Stimulated activated naive CD8-positive, alpha-beta T cell treated with anti-CD3 and anti-CD28 coated beads, Interleukin-15, Interleukin-2, amounts not matched to agents 100 ng/mL and 50 ng/mL, for 24 hours (primary cell): Measurements from ENCODE around the gene PRKCB.
"Not testable (repeated sequence)": the region's sequence is repeated elsewhere in the genome, so short reads cannot be mapped to it uniquely, and the experiment has no call there.

Source experiments
- H3K27ac Mint-ChIP-seq: one replicate; pipeline ENCODE4 v1.8.0; 2021; ENCODE audit warnings: mild to moderate bottlenecking, mixed read lengths
- H3K27me3 Mint-ChIP-seq: one replicate; pipeline ENCODE4 v1.8.0; 2021; ENCODE audit warnings: mixed read lengths
- H3K36me3 Mint-ChIP-seq: one replicate; pipeline ENCODE4 v1.8.0; 2021; ENCODE audit warnings: low read depth, mixed read lengths
- H3K4me1 Mint-ChIP-seq: one replicate; pipeline ENCODE4 v1.8.0; 2021; ENCODE audit warnings: low read depth, mixed read lengths
- H3K4me3 Mint-ChIP-seq: one replicate; pipeline ENCODE4 v1.8.0; 2021; ENCODE audit warnings: mild to moderate bottlenecking, mixed read lengths
- H3K9me3 Mint-ChIP-seq: one replicate; pipeline ENCODE4 v1.8.0; 2021; ENCODE audit warnings: mixed read lengths

The PRKCB gene

GRCh38 chr16:24013054-24013636 lies 177.4 kb downstream of the PRKCB start:
- Mint-ChIP-seq H3K4me3 (peak overlapping the region; percentile 48), H3K36me3 (peaks cover 20% of the 10 kb centered on the region), H3K9me3 (no peaks in the 10 kb centered on the region), H3K4me1 (peaks cover 74% of the 10 kb centered on the region), H3K27me3 (no peaks in the 10 kb centered on the region), H3K27ac (no peak overlapping the region)

- peak overlapping the region; percentile 40 for H3K4me3 Mint-ChIP-seq
- H3K4me1 Mint-ChIP-seq: peaks cover 70% of the 10 kb centered on the region
- H3K27ac Mint-ChIP-seq: peak overlapping the region; percentile 72
- peaks cover 15% of the 10 kb centered on the region for H3K36me3 Mint-ChIP-seq
- H3K27me3 Mint-ChIP-seq: no peaks in the 10 kb centered on the region
- H3K9me3 Mint-ChIP-seq: no peaks in the 10 kb centered on the region
Observed at GRCh38 chr16:24013864-24014645, 178.3 kb downstream of the PRKCB start.

GRCh38 chr16:24014955-24015354 lies 179.2 kb downstream of the PRKCB start:
- peak overlapping the region; percentile 74 for H3K27ac Mint-ChIP-seq
- H3K4me1 Mint-ChIP-seq: peaks cover 69% of the 10 kb centered on the region
- H3K9me3 Mint-ChIP-seq, H3K4me3 Mint-ChIP-seq, H3K27me3 Mint-ChIP-seq: not testable (repeated sequence)
- H3K36me3 Mint-ChIP-seq: peaks cover 15% of the 10 kb centered on the region

GRCh38 chr16:24015923-24016322 lies 180.1 kb downstream of the PRKCB start:
- Mint-ChIP-seq H3K27ac (no peak overlapping the region), H3K27me3 (no peaks in the 10 kb centered on the region), H3K4me1 (peaks cover 68% of the 10 kb centered on the region), H3K9me3 (no peaks in the 10 kb centered on the region), H3K4me3 (no peak overlapping the region), H3K36me3 (peaks cover 15% of the 10 kb centered on the region)

GRCh38 chr16:24018485-24018884 lies 182.7 kb downstream of the PRKCB start:
- H3K4me3 Mint-ChIP-seq: no peak overlapping the region
- H3K27ac Mint-ChIP-seq: no peak overlapping the region
- no peaks in the 10 kb centered on the region for H3K27me3 Mint-ChIP-seq
- H3K4me1 Mint-ChIP-seq: peaks cover 75% of the 10 kb centered on the region
- H3K9me3 Mint-ChIP-seq: no peaks in the 10 kb centered on the region
- peaks cover 22% of the 10 kb centered on the region for H3K36me3 Mint-ChIP-seq

- Mint-ChIP-seq H3K27ac (no peak overlapping the region), H3K4me1 (peaks cover 55% of the 10 kb centered on the region)
Observed at GRCh38 chr16:24022797-24023196, 187.0 kb downstream of the PRKCB start.

GRCh38 chr16:24023621-24024020 lies 187.8 kb downstream of the PRKCB start:
- Mint-ChIP-seq H3K27ac (no peak overlapping the region), H3K4me1 (peaks cover 55% of the 10 kb centered on the region), H3K27me3 (no peaks in the 10 kb centered on the region), H3K36me3 (peaks cover 13% of the 10 kb centered on the region), H3K4me3 (no peak overlapping the region), H3K9me3 (no peaks in the 10 kb centered on the region)

More at GRCh38 chr16:24022797-24023196, 187.0 kb downstream of the PRKCB start:
- Mint-ChIP-seq H3K9me3 (no peaks in the 10 kb centered on the region), H3K4me3 (no peak overlapping the region), H3K36me3 (peaks cover 13% of the 10 kb centered on the region), H3K27me3 (no peaks in the 10 kb centered on the region)

- no peak overlapping the region for H3K4me3 Mint-ChIP-seq
- H3K36me3 Mint-ChIP-seq: peaks cover 14% of the 10 kb centered on the region
- peaks cover 53% of the 10 kb centered on the region for H3K4me1 Mint-ChIP-seq
- no peak overlapping the region for H3K27ac Mint-ChIP-seq
- H3K27me3 Mint-ChIP-seq: no peaks in the 10 kb centered on the region
- H3K9me3 Mint-ChIP-seq: no peaks in the 10 kb centered on the region
Observed at GRCh38 chr16:24024971-24025370, 189.2 kb downstream of the PRKCB start.

- no peaks in the 10 kb centered on the region for H3K9me3 Mint-ChIP-seq
- H3K27me3 Mint-ChIP-seq: no peaks in the 10 kb centered on the region
- no peak overlapping the region for H3K4me3 Mint-ChIP-seq
- peaks cover 39% of the 10 kb centered on the region for H3K4me1 Mint-ChIP-seq
- H3K27ac Mint-ChIP-seq: no peak overlapping the region
- H3K36me3 Mint-ChIP-seq: peaks cover 23% of the 10 kb centered on the region
Observed at GRCh38 chr16:24027466-24027865, 191.7 kb downstream of the PRKCB start.

GRCh38 chr16:24029841-24030240 lies 194.1 kb downstream of the PRKCB start:
- H3K9me3 Mint-ChIP-seq, H3K27ac Mint-ChIP-seq, H3K27me3 Mint-ChIP-seq, H3K4me3 Mint-ChIP-seq: not testable (repeated sequence)
- H3K4me1 Mint-ChIP-seq: peaks cover 47% of the 10 kb centered on the region
- peaks cover 32% of the 10 kb centered on the region for H3K36me3 Mint-ChIP-seq

GRCh38 chr16:24035127-24035842 lies 199.5 kb downstream of the PRKCB start:
- no peaks in the 10 kb centered on the region for H3K27me3 Mint-ChIP-seq
- peaks cover 45% of the 10 kb centered on the region for H3K4me1 Mint-ChIP-seq
- H3K27ac Mint-ChIP-seq: peak overlapping the region; percentile 51
- peaks cover 43% of the 10 kb centered on the region for H3K36me3 Mint-ChIP-seq
- no peaks in the 10 kb centered on the region for H3K9me3 Mint-ChIP-seq
- no peak overlapping the region for H3K4me3 Mint-ChIP-seq

GRCh38 chr16:24036038-24036543 lies 200.3 kb downstream of the PRKCB start:
- peaks cover 42% of the 10 kb centered on the region for H3K4me1 Mint-ChIP-seq
- no peaks in the 10 kb centered on the region for H3K9me3 Mint-ChIP-seq
- no peak overlapping the region for H3K4me3 Mint-ChIP-seq
- H3K27me3 Mint-ChIP-seq: no peaks in the 10 kb centered on the region
- H3K27ac Mint-ChIP-seq: no peak overlapping the region
- peaks cover 43% of the 10 kb centered on the region for H3K36me3 Mint-ChIP-seq

- H3K4me3 Mint-ChIP-seq: no peak overlapping the region
- H3K9me3 Mint-ChIP-seq: no peaks in the 10 kb centered on the region
- peaks cover 38% of the 10 kb centered on the region for H3K36me3 Mint-ChIP-seq
- peaks cover 38% of the 10 kb centered on the region for H3K4me1 Mint-ChIP-seq
- no peaks in the 10 kb centered on the region for H3K27me3 Mint-ChIP-seq
- no peak overlapping the region for H3K27ac Mint-ChIP-seq
Observed at GRCh38 chr16:24036614-24037013, 200.8 kb downstream of the PRKCB start.

- no peak overlapping the region for H3K4me3 Mint-ChIP-seq
- H3K27ac Mint-ChIP-seq: no peak overlapping the region
- H3K9me3 Mint-ChIP-seq: no peaks in the 10 kb centered on the region
- H3K4me1 Mint-ChIP-seq: peaks cover 43% of the 10 kb centered on the region
- no peaks in the 10 kb centered on the region for H3K27me3 Mint-ChIP-seq
- H3K36me3 Mint-ChIP-seq: peaks cover 32% of the 10 kb centered on the region
Observed at GRCh38 chr16:24037335-24037734, 201.6 kb downstream of the PRKCB start.
